ENCODE measurements around the gene ACOT11. TPM values are rescaled to one million over a fixed set of nuclear protein-coding genes. Genes with fewer than 3 reads are reported as not detected.
"Not testable (repeated sequence)": the region's sequence is repeated elsewhere in the genome, so short reads cannot be mapped to it uniquely, and the experiment has no call there.

Gene ACOT11
- total RNA-seq, 2 donors from 2014 or later = 43.3 to 82.5 TPM

DNA sequence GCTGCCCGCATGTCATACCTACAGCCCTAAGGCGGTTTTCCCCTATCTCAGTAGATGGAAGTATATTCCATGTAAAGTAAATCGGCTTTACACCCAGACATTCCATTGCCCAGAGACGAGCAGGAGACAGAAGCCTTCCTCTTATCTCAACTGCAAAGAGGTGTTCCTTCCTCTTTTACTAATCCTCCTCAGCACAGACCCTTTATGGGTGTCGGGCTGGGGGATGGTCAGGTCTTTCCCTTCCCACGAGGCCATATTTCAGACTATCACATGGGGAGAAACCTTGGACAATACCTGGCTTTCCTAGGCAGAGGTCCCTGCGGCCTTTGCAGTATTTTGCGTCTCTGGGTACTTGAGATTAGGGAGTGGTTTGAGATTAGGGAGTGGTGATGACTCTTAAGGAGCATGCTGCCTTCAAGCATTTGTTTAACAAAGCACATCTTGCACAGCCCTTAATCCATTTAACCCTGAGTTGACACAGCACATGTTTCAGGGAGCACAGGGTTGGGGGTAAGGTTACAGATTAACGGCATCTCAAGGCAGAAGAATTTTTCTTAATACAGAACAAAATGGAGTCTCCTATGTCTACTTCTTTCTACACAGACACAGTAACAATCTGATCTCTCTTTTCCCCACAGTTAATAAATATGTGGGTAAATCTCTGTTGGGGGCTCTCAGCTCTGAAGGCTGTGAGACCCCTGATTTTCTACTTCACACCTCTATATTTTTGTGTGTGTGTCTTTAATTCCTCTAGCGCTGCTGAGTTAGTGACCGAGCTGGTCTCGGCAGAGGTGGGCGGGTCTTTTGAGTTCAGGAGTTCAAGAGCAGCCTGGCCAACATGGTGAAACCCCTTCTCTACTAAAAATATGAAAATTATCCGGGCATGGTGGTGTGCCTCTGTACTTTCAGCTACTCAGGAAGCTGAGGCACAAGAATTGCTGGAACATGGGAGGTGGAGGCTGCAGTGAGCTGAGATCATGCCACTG, 88.7 kb downstream of the ACOT11 start:
- intact Hi-C loops (cut with DNase I); DNase-seq; H3K9me3 ChIP-seq; H3K36me3 ChIP-seq; H3K4me3 ChIP-seq; H3K27me3 ChIP-seq; H3K27ac ChIP-seq; H3K9ac ChIP-seq (ENCODE audit: low read depth in 2 of 2, low read length in 2 of 2): not testable (repeated sequence)
- H3K4me1 ChIP-seq = peaks cover 10% of the 10 kb centered on the region

DNA sequence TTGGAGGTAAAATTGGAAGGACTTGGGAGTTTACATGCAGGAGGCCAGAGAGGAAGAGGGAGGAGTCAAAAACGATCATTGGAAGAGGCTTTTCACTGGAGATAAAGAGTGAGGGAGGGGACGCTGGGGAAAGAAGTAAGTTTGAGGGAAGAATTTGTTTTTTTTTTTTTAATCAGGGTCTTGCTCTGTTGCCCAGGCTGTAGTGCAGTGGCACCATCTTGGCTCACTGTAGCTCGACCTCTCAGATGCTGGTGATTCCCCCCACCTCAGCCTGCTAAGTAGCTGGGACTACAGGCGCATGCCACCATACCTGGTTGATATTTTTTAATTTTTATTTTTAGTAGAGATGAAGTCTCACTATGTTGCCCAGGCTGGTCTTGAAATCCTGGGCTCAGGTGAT, 92.3 kb downstream of the ACOT11 start:
- Histone ChIP-seq H3K27ac (peak overlapping the region; percentile 59), H3K9me3 (no peaks in the 10 kb centered on the region), H3K27me3 (no peaks in the 10 kb centered on the region), H3K4me1 (peaks cover 10% of the 10 kb centered on the region), H3K36me3 (no peaks in the 10 kb centered on the region), H3K4me3 (no peak overlapping the region), H3K9ac (ENCODE audit: low read depth in 2 of 2, low read length in 2 of 2) (peak overlapping the region in 1 of 2 donors; percentile 2)
- no peak for DNase-seq
- TF ChIP-seq, protein P1, sequence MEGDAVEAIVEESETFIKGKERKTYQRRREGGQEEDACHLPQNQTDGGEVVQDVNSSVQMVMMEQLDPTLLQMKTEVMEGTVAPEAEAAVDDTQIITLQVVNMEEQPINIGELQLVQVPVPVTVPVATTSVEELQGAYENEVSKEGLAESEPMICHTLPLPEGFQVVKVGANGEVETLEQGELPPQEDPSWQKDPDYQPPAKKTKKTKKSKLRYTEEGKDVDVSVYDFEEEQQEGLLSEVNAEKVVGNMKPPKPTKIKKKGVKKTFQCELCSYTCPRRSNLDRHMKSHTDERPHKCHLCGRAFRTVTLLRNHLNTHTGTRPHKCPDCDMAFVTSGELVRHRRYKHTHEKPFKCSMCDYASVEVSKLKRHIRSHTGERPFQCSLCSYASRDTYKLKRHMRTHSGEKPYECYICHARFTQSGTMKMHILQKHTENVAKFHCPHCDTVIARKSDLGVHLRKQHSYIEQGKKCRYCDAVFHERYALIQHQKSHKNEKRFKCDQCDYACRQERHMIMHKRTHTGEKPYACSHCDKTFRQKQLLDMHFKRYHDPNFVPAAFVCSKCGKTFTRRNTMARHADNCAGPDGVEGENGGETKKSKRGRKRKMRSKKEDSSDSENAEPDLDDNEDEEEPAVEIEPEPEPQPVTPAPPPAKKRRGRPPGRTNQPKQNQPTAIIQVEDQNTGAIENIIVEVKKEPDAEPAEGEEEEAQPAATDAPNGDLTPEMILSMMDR (IDR thresholded peaks at IDR 0.05) = no peak
- intact Hi-C loops (cut with DNase I) = no loop called here

DNA sequence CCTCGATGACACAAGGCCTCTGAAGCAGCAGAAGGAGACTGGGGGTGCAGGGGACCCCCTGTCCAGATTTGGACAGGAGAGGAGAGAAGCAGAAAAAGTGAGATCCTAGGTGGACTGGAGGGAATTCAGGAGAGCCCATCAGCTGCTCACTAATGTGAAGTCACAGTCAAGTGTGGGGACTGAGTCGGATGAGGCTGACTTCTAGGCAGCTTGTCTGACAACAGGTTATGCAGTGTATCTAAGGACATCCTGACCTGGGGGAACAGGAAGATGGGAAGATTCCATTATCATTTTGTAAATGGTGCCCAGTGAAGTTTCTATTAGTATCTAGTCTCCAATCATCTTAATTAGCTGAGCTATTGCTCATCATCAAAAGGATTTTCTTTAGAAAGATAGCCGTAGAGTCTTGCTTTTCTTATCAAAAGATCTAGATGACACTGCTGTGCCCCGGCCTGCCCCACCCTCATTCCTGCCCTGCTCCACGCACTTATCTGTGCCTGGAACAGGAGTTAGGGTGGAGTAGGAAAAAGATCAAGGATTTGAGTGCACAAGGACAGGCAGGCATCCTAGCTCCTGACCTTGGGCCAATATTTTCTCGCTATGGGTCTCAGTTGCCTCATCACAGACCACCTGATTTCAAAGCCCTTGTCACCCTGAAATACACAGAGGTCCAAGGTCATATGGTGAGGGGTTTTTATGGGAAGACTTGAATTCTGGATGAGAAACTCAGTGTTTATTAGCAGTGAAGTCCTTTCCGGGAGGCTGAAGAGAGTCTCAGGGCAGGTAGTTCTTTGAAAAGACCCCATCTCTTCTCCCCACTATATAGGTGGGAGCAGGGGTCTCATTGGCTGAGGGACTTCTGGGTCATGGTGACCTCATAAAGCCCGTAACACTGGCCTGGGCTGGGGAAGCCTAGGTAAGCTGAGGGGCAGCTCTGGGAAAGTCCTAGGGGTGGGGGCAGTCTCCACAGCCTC, 93.1 kb downstream of the ACOT11 start, which contains the start of gene MROH7:
MROH7 (plus strand) TSS at position 924 of the 974 bp plus-strand sequence. CDS start 11,141 bp downstream, outside the sequence.
- DNase-seq = peak; percentile 82
- peak within 1 kb of the TSS in 1 of 2 donors; percentile 13 for H3K9ac ChIP-seq (ENCODE audit: low read depth in 2 of 2, low read length in 2 of 2)
- peak within 1 kb of the TSS; percentile 59 for H3K27ac ChIP-seq
- peaks cover 10% of the 10 kb centered on the region for H3K4me1 ChIP-seq
- no peaks in the 10 kb centered on the region for H3K36me3 ChIP-seq
- no peaks in the 10 kb centered on the region for H3K27me3 ChIP-seq
- H3K4me3 ChIP-seq = no peak within 1 kb of the TSS
- intact Hi-C loops (cut with DNase I) = no loop called here
- H3K9me3 ChIP-seq = no peaks in the 10 kb centered on the region
- TF ChIP-seq, protein P1 (IDR thresholded peaks at IDR 0.05) = no peak

DNA sequence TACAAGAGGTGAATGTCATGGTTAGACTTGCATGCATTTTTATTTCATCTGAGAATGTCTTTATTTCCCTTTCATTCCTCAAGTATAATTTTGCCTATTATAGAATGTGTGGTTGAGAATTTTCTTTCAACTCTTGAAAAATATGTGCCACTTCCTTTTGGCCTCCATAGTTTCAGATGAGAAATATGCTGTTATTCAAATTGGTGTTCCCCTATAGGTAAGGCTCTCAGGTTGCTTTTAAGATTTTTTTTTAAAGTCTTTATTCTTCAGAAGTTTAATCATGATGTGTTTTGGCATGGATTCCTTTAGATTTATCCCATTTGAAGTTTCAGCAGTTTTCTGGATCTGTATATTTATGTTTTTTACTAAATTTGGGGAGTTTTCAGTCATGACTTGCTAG, 95.7 kb downstream of the ACOT11 start:
- no peaks in the 10 kb centered on the region for H3K9me3 ChIP-seq
- no peak overlapping the region for H3K9ac ChIP-seq (ENCODE audit: low read depth in 2 of 2, low read length in 2 of 2)
- peaks cover 10% of the 10 kb centered on the region for H3K4me1 ChIP-seq
- intact Hi-C loops (cut with DNase I) = no loop called here
- no peaks in the 10 kb centered on the region for H3K27me3 ChIP-seq
- no peak for DNase-seq
- TF ChIP-seq, protein P1 (IDR thresholded peaks at IDR 0.05) = no peak
- no peak overlapping the region for H3K27ac ChIP-seq
- no peaks in the 10 kb centered on the region for H3K36me3 ChIP-seq
- H3K4me3 ChIP-seq = no peak overlapping the region

DNA sequence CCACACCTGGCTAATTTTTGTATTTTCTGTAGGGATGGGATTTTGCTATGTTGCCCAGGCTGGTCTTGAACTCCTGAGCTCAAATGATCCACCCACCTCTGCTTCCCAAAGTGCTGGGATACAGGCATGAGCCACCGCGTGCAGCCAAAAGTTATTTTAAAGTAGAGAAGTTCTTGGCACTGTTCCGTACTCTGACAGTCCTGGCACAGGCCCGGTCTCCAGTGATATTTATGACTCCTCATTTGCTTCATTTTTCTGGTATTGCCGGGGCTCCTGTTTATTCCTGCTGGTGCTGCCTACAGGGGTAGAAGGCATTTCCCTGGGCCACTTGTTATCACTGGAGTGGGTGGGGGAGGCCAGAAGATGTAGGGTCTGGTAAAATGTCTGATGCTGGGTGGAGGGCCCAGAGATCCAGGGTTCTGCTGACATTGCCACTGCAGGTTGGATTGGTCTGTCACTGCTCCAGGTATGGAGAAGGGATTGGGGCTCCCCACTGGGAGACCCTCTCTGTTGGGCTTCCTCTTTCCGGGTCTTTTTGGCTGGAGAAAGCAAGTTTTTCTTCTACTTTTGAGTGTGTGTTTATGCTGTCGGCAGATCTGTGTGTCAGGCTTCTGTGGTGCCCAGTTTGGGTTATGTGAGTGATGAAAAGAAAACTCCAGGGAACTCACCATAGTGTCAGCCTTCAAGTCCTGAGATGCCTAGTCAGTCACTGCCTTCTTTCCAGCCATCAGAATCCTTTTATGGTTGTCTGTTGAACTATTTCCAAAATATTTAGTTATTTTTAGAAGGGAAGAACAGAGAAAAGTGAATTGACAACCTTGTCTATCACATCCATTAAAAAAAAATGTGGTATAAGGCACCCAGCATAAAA, 98.0 kb downstream of the ACOT11 start:
- no peak overlapping the region for H3K27ac ChIP-seq
- intact Hi-C loops (cut with DNase I) = no loop called here

More for the DNA sequence above, 98.0 kb downstream of the ACOT11 start:
- TF ChIP-seq, protein P1 (IDR thresholded peaks at IDR 0.05) = no peak
- DNase-seq = no peak
- H3K4me3 ChIP-seq = no peak overlapping the region
- H3K27me3 ChIP-seq = no peaks in the 10 kb centered on the region
- peaks cover 8% of the 10 kb centered on the region for H3K4me1 ChIP-seq
- H3K9ac ChIP-seq (ENCODE audit: low read depth in 2 of 2, low read length in 2 of 2) = no peak overlapping the region
- H3K36me3 ChIP-seq = no peaks in the 10 kb centered on the region
- no peaks in the 10 kb centered on the region for H3K9me3 ChIP-seq
